ENCODE data around the gene ATOX1. TPM values are rescaled to one million over a fixed set of nuclear protein-coding genes. Genes with fewer than 3 reads are reported as not detected.

The ATOX1 gene
- total and polyA plus RNA-seq, 9 of the 15 experiments (the other 6 are each of a cell fraction or from before 2014, with no cell fraction given) = 59.2 to 318 (median 86.2) TPM

- peak; percentile 48; the same call in 1 of the 2 replicates for TF ChIP-seq ATF6 (CRISPR knock-in tag; IDR thresholded peaks at IDR 0.05)
- peak; percentile 73 for TF ChIP-seq ARID1B (IDR thresholded peaks at IDR 0.05)
- TF ChIP-seq ZNF668 (CRISPR knock-in tag; IDR thresholded peaks at IDR 0.05) = 0 out of 2 replicates have a peak, but pooled peaks have one; percentile 81
- peak; percentile 67 to 76; a peak in 2 of 4 replicates for TF ChIP-seq SIN3A (IDR thresholded peaks at IDR 0.05; ENCODE audit: borderline replicate concordance in 2 of 2, control insufficient read depth in 1 of 2, low read depth in 2 of 2, low read length in 2 of 2)
These were observed at the start of gene ATOX1 (continued) for GRCh38 chr5:151758430-151759241.

- Histone ChIP-seq H3K4me3 (no peak overlapping the region), H3K79me2 (ENCODE audit: control insufficient read depth, insufficient read depth, low read length) (peaks cover 45% of the 10 kb centered on the region; the same call in 2 of the 3 replicates), H3K9ac (ENCODE audit: insufficient read depth in 1 of 2, low read depth in 2 of 2, low read length in 2 of 2) (no peak overlapping the region), H3K27me3 (ENCODE audit: control insufficient read depth in 2 of 2, insufficient read depth in 2 of 2, low read length in 2 of 2) (no peaks in the 10 kb centered on the region), H3K9me1 (ENCODE audit: control insufficient read depth, insufficient read depth, low read length) (no peaks in the 10 kb centered on the region), H3K27ac (ENCODE audit: extremely low read depth, low read depth, low read length) (no peak overlapping the region), H3K9me3 (replicated peaks; ENCODE audit: control insufficient read depth, insufficient read depth, low read depth, low read length) (no peaks in the 10 kb centered on the region), H2AFZ (ENCODE audit: low read depth, low read length) (no peak overlapping the region), H3K4me1 (replicated peaks in 1 of 2; ENCODE audit: control insufficient read depth in 2 of 2, insufficient read depth in 2 of 2, low read length in 2 of 2) (no peaks in the 10 kb centered on the region), H4K20me1 (replicated peaks; ENCODE audit: control insufficient read depth, insufficient read depth, low read length) (no peaks in the 10 kb centered on the region), H3K36me3 (ENCODE audit: control insufficient read depth, insufficient read depth, low read length) (peaks cover 98% of the 10 kb centered on the region), H3K4me2 (ENCODE audit: insufficient read depth, low read length) (no peak overlapping the region)
- POLR2A ChIA-PET = interaction anchor here (1.1 to 1.5 kb wide), 3 partner anchors 13 to 34 kb away, joined by 3 to 5 read pairs (median 4); partner anchors contain the start of gene G3BP1
- intact Hi-C loops (cut with micrococcal nuclease) (no loop called here), in situ Hi-C loops (cut with MboI) (no loop called here)
- CTCF ChIA-PET (ENCODE audit: low intra/inter-chr PET ratio) = no interaction called here
- BruUV-seq (replicated peaks) = no TSS peak
- ATAC-seq (no peak; the same call in 2 of the 3 replicates), DNase-seq (ENCODE audit: extremely low read depth in 1 of 4, low spot score in 3 of 4) (no peak), FAIRE-seq (peak; percentile 60)
- 88% methylated on average over 3 of the region's 3 CpGs for WGBS (ENCODE audit: insufficient coverage, low coverage, missing lambda C conversion rate)
- TF ChIP-seq SAFB (IDR thresholded peaks at IDR 0.05; ENCODE audit: borderline replicate concordance, low read depth, low read length) (no peak), NFYB (IDR thresholded peaks at IDR 0.05; ENCODE audit: extremely low read depth, insufficient read length) (no peak), CBFA2T3 (IDR thresholded peaks at IDR 0.05) (no peak), MCM5 (IDR thresholded peaks at IDR 0.05; ENCODE audit: low read depth) (no peak), KLF16 (IDR thresholded peaks at IDR 0.05) (no peak), PHTF2 (CRISPR knock-in tag; IDR thresholded peaks at IDR 0.05) (no peak), RBM39 (optimal IDR thresholded peaks at IDR 0.05; ENCODE audit: low read depth, low read length) (no peak), ZNF449 (CRISPR knock-in tag; IDR thresholded peaks at IDR 0.05) (no peak), GATAD2A (IDR thresholded peaks at IDR 0.05) (no peak), HOXB6 (CRISPR knock-in tag; IDR thresholded peaks at IDR 0.05; ENCODE audit: borderline replicate concordance) (no peak), THRA (IDR thresholded peaks at IDR 0.05) (no peak)
These were observed 47.2 kb upstream of the ATOX1 start for GRCh38 chr5:151805414-151806223.
